Activated naive CD8-positive, alpha-beta T cell treated with anti-CD3 and anti-CD28 coated beads for 36 hours (primary cell): Measurements from ENCODE around the gene MSH5. TPM values are rescaled to one million over a fixed set of nuclear protein-coding genes. Genes with fewer than 3 reads are reported as not detected.

Experiments used
- DNase-seq: peaks from one replicate; pipeline ENCODE4 v3.0.0; 2021
- H3K27ac Mint-ChIP-seq: one replicate; pipeline ENCODE4 v1.8.0; 2022; ENCODE audit warnings: mild to moderate bottlenecking, moderate library complexity, mixed read lengths
- H3K27me3 Mint-ChIP-seq: one replicate; pipeline ENCODE4 v1.8.0; 2022; ENCODE audit warnings: mild to moderate bottlenecking, mixed read lengths
- H3K36me3 Mint-ChIP-seq: one replicate; pipeline ENCODE4 v1.8.0; 2021; ENCODE audit warnings: mild to moderate bottlenecking, mixed read lengths
- H3K4me1 Mint-ChIP-seq: one replicate; pipeline ENCODE4 v1.8.0; 2021; ENCODE audit warnings: mixed read lengths
- H3K4me3 Mint-ChIP-seq: one replicate; pipeline ENCODE4 v1.8.0; 2022; ENCODE audit warnings: mild to moderate bottlenecking, moderate library complexity, mixed read lengths
- H3K9me3 Mint-ChIP-seq: one replicate; pipeline ENCODE4 v1.8.0; 2022; ENCODE audit warnings: mixed read lengths
- total RNA-seq, 2 experiments: library from RNA; stranded (reverse); gene quantifications; one replicate each; pipeline ENCODE4 v1.2.3, GENCODE V29; 2021

MSH5 gene
- total RNA-seq, 2 experiments from 2014 or later: 48.1 to 53.4 TPM

- H3K4me1 Mint-ChIP-seq: peaks cover 51% of the 10 kb centered on the region
- DNase-seq: no peak
- no peaks in the 10 kb centered on the region for H3K27me3 Mint-ChIP-seq
- H3K36me3 Mint-ChIP-seq: peaks cover 40% of the 10 kb centered on the region
- peak overlapping the region; percentile 93 for H3K4me3 Mint-ChIP-seq
- no peaks in the 10 kb centered on the region for H3K9me3 Mint-ChIP-seq
- peak overlapping the region; percentile 65 for H3K27ac Mint-ChIP-seq
These were observed 6.1 kb upstream of the MSH5 start for GRCh38 chr6:31733734-31734133.

- H3K27ac Mint-ChIP-seq: peak overlapping the region; percentile 89
These were observed 5.5 kb upstream of the MSH5 start for GRCh38 chr6:31734247-31734820.

GRCh38 chr6:31734821-31735406 is 4.9 kb upstream of the MSH5 start:
- Mint-ChIP-seq H3K4me1 (peaks cover 52% of the 10 kb centered on the region), H3K27me3 (no peaks in the 10 kb centered on the region), H3K4me3 (peak overlapping the region; percentile 93), H3K36me3 (peaks cover 42% of the 10 kb centered on the region), H3K9me3 (no peaks in the 10 kb centered on the region), H3K27ac (peak overlapping the region; percentile 89)
- DNase-seq: peak; percentile 64

More at GRCh38 chr6:31734247-31734820, 5.5 kb upstream of the MSH5 start:
- Mint-ChIP-seq H3K27me3 (no peaks in the 10 kb centered on the region), H3K4me3 (peak overlapping the region; percentile 93), H3K36me3 (peaks cover 40% of the 10 kb centered on the region), H3K4me1 (peaks cover 52% of the 10 kb centered on the region), H3K9me3 (no peaks in the 10 kb centered on the region)
- DNase-seq: no peak

- H3K4me1 Mint-ChIP-seq: peaks cover 53% of the 10 kb centered on the region
- H3K4me3 Mint-ChIP-seq: peak within 1 kb of the TSS; percentile 93
- peaks cover 42% of the 10 kb centered on the region for H3K36me3 Mint-ChIP-seq
- H3K27ac Mint-ChIP-seq: peak within 1 kb of the TSS; percentile 89
- DNase-seq: peak; percentile 84
- no peaks in the 10 kb centered on the region for H3K27me3 Mint-ChIP-seq
- H3K9me3 Mint-ChIP-seq: no peaks in the 10 kb centered on the region
These were observed 3.6 kb upstream of the MSH5 start, which contains the start of gene CLIC1 for GRCh38 chr6:31736021-31736767. Gene CLIC1 (minus strand): TSS chr6:31736530. CDS start chr6:31736300, 230 bp downstream.

- Mint-ChIP-seq H3K27me3 (no peaks in the 10 kb centered on the region), H3K36me3 (peaks cover 45% of the 10 kb centered on the region), H3K27ac (peak overlapping the region; percentile 89), H3K9me3 (no peaks in the 10 kb centered on the region), H3K4me1 (peaks cover 57% of the 10 kb centered on the region), H3K4me3 (peak overlapping the region; percentile 93)
- no peak for DNase-seq
These were observed 3.0 kb upstream of the MSH5 start for GRCh38 chr6:31736768-31737314.

- no peaks in the 10 kb centered on the region for H3K27me3 Mint-ChIP-seq
- DNase-seq: no peak
- peaks cover 54% of the 10 kb centered on the region for H3K4me1 Mint-ChIP-seq
- peaks cover 47% of the 10 kb centered on the region for H3K36me3 Mint-ChIP-seq
- H3K4me3 Mint-ChIP-seq: peak overlapping the region; percentile 93
- H3K9me3 Mint-ChIP-seq: no peaks in the 10 kb centered on the region
- peak overlapping the region; percentile 89 for H3K27ac Mint-ChIP-seq
These were observed 2.4 kb upstream of the MSH5 start for GRCh38 chr6:31737315-31737990.

- peak; percentile 60 for DNase-seq
- Mint-ChIP-seq H3K27ac (peak overlapping the region; percentile 89), H3K4me3 (peak overlapping the region; percentile 93), H3K9me3 (no peaks in the 10 kb centered on the region), H3K4me1 (peaks cover 51% of the 10 kb centered on the region), H3K36me3 (peaks cover 53% of the 10 kb centered on the region), H3K27me3 (no peaks in the 10 kb centered on the region)
These were observed 1.5 kb upstream of the MSH5 start for GRCh38 chr6:31737991-31738979.

GRCh38 chr6:31740397-31741223 is 805 bp downstream of the MSH5 start:
- H3K4me3 Mint-ChIP-seq: peak overlapping the region; percentile 90

GRCh38 chr6:31741815-31742214 is 2.0 kb downstream of the MSH5 start:
- peaks cover 41% of the 10 kb centered on the region for H3K4me1 Mint-ChIP-seq
- H3K9me3 Mint-ChIP-seq: no peaks in the 10 kb centered on the region
- no peak for DNase-seq
- peak overlapping the region; percentile 90 for H3K4me3 Mint-ChIP-seq
- H3K36me3 Mint-ChIP-seq: peaks cover 51% of the 10 kb centered on the region
- no peaks in the 10 kb centered on the region for H3K27me3 Mint-ChIP-seq
- H3K27ac Mint-ChIP-seq: peak overlapping the region; percentile 61

More at GRCh38 chr6:31740397-31741223, 805 bp downstream of the MSH5 start:
- Mint-ChIP-seq H3K36me3 (peaks cover 50% of the 10 kb centered on the region), H3K27me3 (no peaks in the 10 kb centered on the region), H3K9me3 (no peaks in the 10 kb centered on the region), H3K4me1 (peaks cover 44% of the 10 kb centered on the region), H3K27ac (peak overlapping the region; percentile 89)
- DNase-seq: peak; percentile 45

GRCh38 chr6:31742894-31743293 is 3.1 kb downstream of the MSH5 start:
- H3K27me3 Mint-ChIP-seq: no peaks in the 10 kb centered on the region
- H3K9me3 Mint-ChIP-seq: no peaks in the 10 kb centered on the region
- peaks cover 59% of the 10 kb centered on the region for H3K36me3 Mint-ChIP-seq
- H3K4me1 Mint-ChIP-seq: peaks cover 31% of the 10 kb centered on the region
- H3K27ac Mint-ChIP-seq: no peak overlapping the region
- no peak overlapping the region for H3K4me3 Mint-ChIP-seq
- no peak for DNase-seq

- Mint-ChIP-seq H3K27ac (no peak overlapping the region), H3K9me3 (no peaks in the 10 kb centered on the region), H3K27me3 (no peaks in the 10 kb centered on the region), H3K36me3 (peaks cover 67% of the 10 kb centered on the region), H3K4me1 (peaks cover 16% of the 10 kb centered on the region), H3K4me3 (no peak overlapping the region)
- no peak for DNase-seq
These were observed 4.6 kb downstream of the MSH5 start for GRCh38 chr6:31744422-31744821.

GRCh38 chr6:31749301-31750036 is 9.7 kb downstream of the MSH5 start:
- H3K36me3 Mint-ChIP-seq: peaks cover 31% of the 10 kb centered on the region
- no peak for DNase-seq
- H3K27me3 Mint-ChIP-seq: no peaks in the 10 kb centered on the region
- no peak overlapping the region for H3K27ac Mint-ChIP-seq
- no peak overlapping the region for H3K4me3 Mint-ChIP-seq
- H3K4me1 Mint-ChIP-seq: peaks cover 2% of the 10 kb centered on the region
- H3K9me3 Mint-ChIP-seq: no peaks in the 10 kb centered on the region
